ENCODE results near the gene RPS6KC1. TPM values are rescaled to one million over a fixed set of nuclear protein-coding genes. Genes with fewer than 3 reads are reported as not detected.

Gene RPS6KC1
- total and polyA plus RNA-seq, 2 of the 4 experiments (the other 2 are of a cell fraction) = 7.9 to 23.7 TPM

GRCh38 chr1:213242883-213243282, 191.8 kb downstream of the RPS6KC1 start:
- H3K56ac ChIP-seq (ENCODE audit: extremely low read depth, insufficient read depth, low read length) = no peak overlapping the region
- no peak overlapping the region for H3K9ac ChIP-seq (ENCODE audit: low read depth, low read length)
- no peaks in the 10 kb centered on the region for H4K20me1 ChIP-seq (ENCODE audit: insufficient read depth, low read length)
- no peaks in the 10 kb centered on the region for H3K9me1 ChIP-seq (ENCODE audit: insufficient read depth, low read length)
- H4K91ac ChIP-seq (ENCODE audit: insufficient read depth, low read depth, low read length) = no peak overlapping the region
- no peak overlapping the region for H2AFZ ChIP-seq (replicated peaks; ENCODE audit: low read length, poor library complexity)
- no peaks in the 10 kb centered on the region for H3K9me3 ChIP-seq (ENCODE audit: control insufficient read depth, insufficient read depth, low read length)
- H4K5ac ChIP-seq (ENCODE audit: low read depth, low read length) = no peak overlapping the region
- no peak overlapping the region for H2BK20ac ChIP-seq (ENCODE audit: low read depth, low read length)
- no peak for TF ChIP-seq RFX5 (IDR thresholded peaks at IDR 0.05; ENCODE audit: low read depth, low read length)
- no peak for TF ChIP-seq CTCF (conservative IDR thresholded peaks at IDR 0.05; ENCODE audit: low read depth, low read length)
- no peak for TF ChIP-seq POLR2A (IDR thresholded peaks at IDR 0.05; ENCODE audit: low read depth, low read length)
- TF ChIP-seq CHD1 (IDR thresholded peaks at IDR 0.05; ENCODE audit: low read depth, low read length) = no peak
- no peak for TF ChIP-seq MAFK (IDR thresholded peaks at IDR 0.05; ENCODE audit: low read depth, low read length)
- no peak for TF ChIP-seq ELK1 (IDR thresholded peaks at IDR 0.05; ENCODE audit: borderline replicate concordance, low read depth, low read length)
- TF ChIP-seq RAD21 (IDR thresholded peaks at IDR 0.05; ENCODE audit: low read length) = no peak
- no peak for TF ChIP-seq USF2 (IDR thresholded peaks at IDR 0.05; ENCODE audit: low read depth, low read length)
- TF ChIP-seq FOS (IDR thresholded peaks at IDR 0.05; ENCODE audit: low read depth, low read length) = no peak
- TF ChIP-seq NFE2L2 (IDR thresholded peaks at IDR 0.05; ENCODE audit: low read depth, low read length) = no peak
- no peak for TF ChIP-seq SMC3 (IDR thresholded peaks at IDR 0.05; ENCODE audit: low read depth, low read length)
- TF ChIP-seq MXI1 (IDR thresholded peaks at IDR 0.05; ENCODE audit: borderline replicate concordance, low read depth, low read length) = no peak
- TF ChIP-seq CEBPB (IDR thresholded peaks at IDR 0.05; ENCODE audit: low read depth, low read length) = no peak
- no peak overlapping the region for H2BK15ac ChIP-seq (ENCODE audit: low read depth, low read length)
- no peaks in the 10 kb centered on the region for H3K27me3 ChIP-seq (ENCODE audit: control insufficient read depth, insufficient read depth, low read length)
- POLR2A ChIA-PET (ENCODE audit: unreplicated experiment) = no interaction called here
- BruUV-seq (replicated peaks) = no TSS peak
- H3K23ac ChIP-seq (ENCODE audit: low read depth, low read length) = no peak overlapping the region
- H3K4ac ChIP-seq (ENCODE audit: low read depth, low read length) = no peak overlapping the region
- dilution Hi-C loops (cut with HindIII; ENCODE audit: low sequenced_read_pairs, unreplicated experiment) = no loop called here
- no peaks in the 10 kb centered on the region; a peak in 1 of 4 replicates for H3K79me1 ChIP-seq (ENCODE audit: low read depth in 1 of 2, low read length in 2 of 2)
- no peak overlapping the region for H4K8ac ChIP-seq (ENCODE audit: low read depth in 2 of 2, low read length in 2 of 2)
- intact Hi-C loops (cut with micrococcal nuclease) = loop anchor here (5.0 to 10.0 kb wide), 3 partner anchors 118 to 1082 kb away; partner anchors contain the start of gene PROX1
- in situ Hi-C loops (cut with MboI; ENCODE audit: low sequenced_read_pairs) = loop anchor here (10.0 kb wide), 1 partner anchor 882 kb away; no protein-coding TSS in a partner anchor
- no peak overlapping the region for H3K14ac ChIP-seq (replicated peaks; ENCODE audit: low read depth, low read length)
- no peak; the same call in 1 of the 2 replicates for ATAC-seq (ENCODE audit: low read depth)
- CTCF ChIA-PET = no interaction called here
- H3K4me3 ChIP-seq (ENCODE audit: insufficient read depth, low read depth, low read length) = no peak overlapping the region
- H2AK9ac ChIP-seq (replicated peaks; ENCODE audit: low read depth, low read length, poor library complexity) = no peak overlapping the region
- H3K27ac ChIP-seq (ENCODE audit: insufficient read depth, low read length) = no peak overlapping the region
- no peak overlapping the region for H3K4me2 ChIP-seq (ENCODE audit: low read depth, low read length)
- no peak overlapping the region for H2AK5ac ChIP-seq (ENCODE audit: low read depth, low read length)
- H2BK120ac ChIP-seq (ENCODE audit: low read depth, low read length) = no peak overlapping the region
- H3K4me1 ChIP-seq (ENCODE audit: control insufficient read depth, insufficient read depth, low read length) = peaks cover 1% of the 10 kb centered on the region; the same call in 1 of the 2 replicates
- peaks cover 3% of the 10 kb centered on the region for H3K36me3 ChIP-seq (ENCODE audit: control insufficient read depth, insufficient read depth, low read length)
- no peak for DNase-seq
- no peak overlapping the region for H2BK5ac ChIP-seq (ENCODE audit: low read depth, low read length, poor library complexity, severe bottlenecking)
- no peak overlapping the region for H3K18ac ChIP-seq (ENCODE audit: low read depth, low read length)
- WGBS, 2 experiments (ENCODE audit: extremely low coverage in 2 of 2, insufficient read length in 1 of 2) = no CpG with 5 or more reads among the region's 1 CpG
